ENCODE measurements around the gene MSRB1.
"Not testable (repeated sequence)": the region's sequence is repeated elsewhere in the genome, so short reads cannot be mapped to it uniquely, and the experiment has no call there.

The MSRB1 gene

GRCh38 chr16:1915732-1916639 lies 27.0 kb downstream of the MSRB1 start:
- DNase-seq: no peak

GRCh38 chr16:1914988-1915387 lies 28.0 kb downstream of the MSRB1 start:
- DNase-seq: no peak

GRCh38 chr16:1914084-1914608 lies 28.9 kb downstream of the MSRB1 start:
- DNase-seq: no peak

- DNase-seq: peak; percentile 83
Observed at GRCh38 chr16:1913327-1914083, 29.5 kb downstream of the MSRB1 start.

GRCh38 chr16:1912215-1912543 lies 30.8 kb downstream of the MSRB1 start:
- no peak for DNase-seq

GRCh38 chr16:1911467-1912214 lies 31.4 kb downstream of the MSRB1 start:
- DNase-seq: no peak

GRCh38 chr16:1909561-1910231 lies 33.3 kb downstream of the MSRB1 start:
- peak; percentile 68 for DNase-seq

- no peak for DNase-seq
Observed at GRCh38 chr16:1908983-1909382, 34.0 kb downstream of the MSRB1 start.

- DNase-seq: no peak
Observed at GRCh38 chr16:1908184-1908583, 34.8 kb downstream of the MSRB1 start.

GRCh38 chr16:1907226-1907860 lies 35.7 kb downstream of the MSRB1 start:
- DNase-seq: no peak

GRCh38 chr16:1906846-1907165 lies 36.2 kb downstream of the MSRB1 start:
- DNase-seq: no peak

GRCh38 chr16:1906055-1906845 lies 36.7 kb downstream of the MSRB1 start:
- peak; percentile 45 for DNase-seq

GRCh38 chr16:1903845-1904840 lies 38.9 kb downstream of the MSRB1 start:
- no peak for DNase-seq

- no peak for DNase-seq
Observed at GRCh38 chr16:1903220-1903574, 39.8 kb downstream of the MSRB1 start.

- no peak for DNase-seq
Observed at GRCh38 chr16:1902547-1903219, 40.3 kb downstream of the MSRB1 start.

- peak; percentile 96 for DNase-seq
Observed at GRCh38 chr16:1900452-1900774, 42.6 kb downstream of the MSRB1 start.

- no peak for DNase-seq
Observed at GRCh38 chr16:1899641-1900451, 43.2 kb downstream of the MSRB1 start.

GRCh38 chr16:1897692-1898091 lies 45.3 kb downstream of the MSRB1 start:
- DNase-seq: not testable (repeated sequence)

All from DMS153 (cell line).